ENCODE data around the gene ARRDC2.
"Not testable (repeated sequence)": the region's sequence is repeated elsewhere in the genome, so short reads cannot be mapped to it uniquely, and the experiment has no call there.

The ARRDC2 gene

DNA sequence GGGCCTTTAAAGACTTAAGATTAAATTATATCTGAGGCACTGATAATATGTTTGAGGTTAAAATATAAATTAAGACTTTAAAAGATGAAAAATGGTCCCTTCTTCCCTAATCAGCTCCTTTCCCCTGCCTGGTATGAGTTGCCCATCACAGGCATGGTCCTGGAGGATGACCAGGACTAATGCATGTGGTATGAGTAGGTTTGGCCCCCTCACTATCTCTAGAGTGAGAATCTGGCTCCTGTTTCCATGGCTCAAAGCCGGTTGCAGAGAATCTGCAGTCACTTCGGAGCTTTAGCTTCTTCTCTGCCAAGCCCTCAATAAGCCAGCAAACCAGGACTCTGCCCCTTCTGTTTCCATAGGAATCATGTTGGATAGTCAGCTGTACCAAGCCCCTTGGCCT lies 24.1 kb downstream of the ARRDC2 start:
- H3K36me3 ChIP-seq (ENCODE audit: control insufficient read depth in 1 of 2, insufficient read depth in 2 of 2, low read length in 2 of 2); H3K9ac ChIP-seq (ENCODE audit: low read length); H3K4me2 ChIP-seq (ENCODE audit: low read length); H2BK120ac ChIP-seq (ENCODE audit: insufficient read depth, low read length, poor library complexity); DNase-seq; H3K4me1 ChIP-seq (ENCODE audit: control insufficient read depth in 1 of 2, insufficient read depth in 2 of 2, low read length in 2 of 2); H3K27ac ChIP-seq (ENCODE audit: low read depth, low read length); H3K14ac ChIP-seq (ENCODE audit: low read length); H3K27me3 ChIP-seq (ENCODE audit: insufficient read depth, low read length); H3K9me3 ChIP-seq (ENCODE audit: insufficient read depth, low read depth, low read length); H3K79me1 ChIP-seq (ENCODE audit: low read length); H3K18ac ChIP-seq (ENCODE audit: low read length); H3K4me3 ChIP-seq (ENCODE audit: low read depth, low read length); H3K23ac ChIP-seq (ENCODE audit: low read length); H4K91ac ChIP-seq (ENCODE audit: low read depth, low read length); H3K79me2 ChIP-seq (ENCODE audit: control insufficient read depth, insufficient read depth, low read length, poor library complexity); H2BK5ac ChIP-seq (ENCODE audit: low read depth, low read length, poor library complexity); H4K12ac ChIP-seq (ENCODE audit: low read depth, low read length); H2AFZ ChIP-seq (ENCODE audit: insufficient read depth, low read length, poor library complexity); H2AK5ac ChIP-seq (ENCODE audit: low read length); H4K8ac ChIP-seq (ENCODE audit: low read depth, low read length); H3K4ac ChIP-seq (ENCODE audit: low read depth, low read length); H2BK12ac ChIP-seq (ENCODE audit: low read length): not testable (repeated sequence)
- whole genome bisulfite sequencing (ENCODE audit: extremely low coverage, insufficient coverage, insufficient read length): no CpG with 5 or more reads among the region's 2 CpGs

- no peaks in the 10 kb centered on the region for H3K79me1 ChIP-seq (ENCODE audit: low read length)
- no peak overlapping the region for H3K23ac ChIP-seq (ENCODE audit: low read length)
- H2BK5ac ChIP-seq (ENCODE audit: low read depth, low read length, poor library complexity): no peak overlapping the region
- no peaks in the 10 kb centered on the region for H3K27me3 ChIP-seq (ENCODE audit: insufficient read depth, low read length)
- H2BK120ac ChIP-seq (ENCODE audit: insufficient read depth, low read length, poor library complexity): no peak overlapping the region
- H3K4me1 ChIP-seq (ENCODE audit: control insufficient read depth in 1 of 2, insufficient read depth in 2 of 2, low read length in 2 of 2): no peaks in the 10 kb centered on the region
- H3K18ac ChIP-seq (ENCODE audit: low read length): no peak overlapping the region
- no CpG with 5 or more reads among the region's 2 CpGs for WGBS (ENCODE audit: extremely low coverage, insufficient coverage, insufficient read length)
- H2BK12ac ChIP-seq (ENCODE audit: low read length): no peak overlapping the region
- H3K9ac ChIP-seq (ENCODE audit: low read length): no peak overlapping the region
- H3K4ac ChIP-seq (ENCODE audit: low read depth, low read length): no peak overlapping the region
- no peak for DNase-seq
- peaks cover 2% of the 10 kb centered on the region for H3K9me3 ChIP-seq (ENCODE audit: insufficient read depth, low read depth, low read length)
- no peaks in the 10 kb centered on the region for H3K79me2 ChIP-seq (ENCODE audit: control insufficient read depth, insufficient read depth, low read length, poor library complexity)
- no peak overlapping the region for H4K91ac ChIP-seq (ENCODE audit: low read depth, low read length)
- H3K27ac ChIP-seq (ENCODE audit: low read depth, low read length): no peak overlapping the region
- H3K4me3 ChIP-seq (ENCODE audit: low read depth, low read length): no peak overlapping the region
- H3K36me3 ChIP-seq (ENCODE audit: control insufficient read depth in 1 of 2, insufficient read depth in 2 of 2, low read length in 2 of 2): no peaks in the 10 kb centered on the region
- H2AFZ ChIP-seq (ENCODE audit: insufficient read depth, low read length, poor library complexity): no peak overlapping the region
- H3K4me2 ChIP-seq (ENCODE audit: low read length): no peak overlapping the region
- H4K8ac ChIP-seq (ENCODE audit: low read depth, low read length): no peak overlapping the region
- H2AK5ac ChIP-seq (ENCODE audit: low read length): no peak overlapping the region
- H3K14ac ChIP-seq (ENCODE audit: low read length): no peak overlapping the region
- H4K12ac ChIP-seq (ENCODE audit: low read depth, low read length): no peak overlapping the region
These were observed 33.1 kb downstream of the ARRDC2 start for GRCh38 chr19:18041054-18041453.

GRCh38 chr19:18043676-18044075 lies 35.7 kb downstream of the ARRDC2 start:
- Histone ChIP-seq H3K27me3 (ENCODE audit: insufficient read depth, low read length) (no peaks in the 10 kb centered on the region), H3K18ac (ENCODE audit: low read length) (no peak overlapping the region), H2AK5ac (ENCODE audit: low read length) (no peak overlapping the region), H3K4me2 (ENCODE audit: low read length) (no peak overlapping the region), H3K14ac (ENCODE audit: low read length) (no peak overlapping the region), H3K9ac (ENCODE audit: low read length) (no peak overlapping the region), H4K12ac (ENCODE audit: low read depth, low read length) (no peak overlapping the region), H3K4me3 (ENCODE audit: low read depth, low read length) (no peak overlapping the region), H3K4ac (ENCODE audit: low read depth, low read length) (no peak overlapping the region), H3K79me2 (ENCODE audit: control insufficient read depth, insufficient read depth, low read length, poor library complexity) (no peaks in the 10 kb centered on the region), H2AFZ (ENCODE audit: insufficient read depth, low read length, poor library complexity) (no peak overlapping the region), H3K36me3 (ENCODE audit: control insufficient read depth in 1 of 2, insufficient read depth in 2 of 2, low read length in 2 of 2) (no peaks in the 10 kb centered on the region), H4K8ac (ENCODE audit: low read depth, low read length) (no peak overlapping the region), H3K23ac (ENCODE audit: low read length) (no peak overlapping the region), H2BK5ac (ENCODE audit: low read depth, low read length, poor library complexity) (no peak overlapping the region), H2BK120ac (ENCODE audit: insufficient read depth, low read length, poor library complexity) (no peak overlapping the region), H3K27ac (ENCODE audit: low read depth, low read length) (no peak overlapping the region), H3K4me1 (ENCODE audit: control insufficient read depth in 1 of 2, insufficient read depth in 2 of 2, low read length in 2 of 2) (no peaks in the 10 kb centered on the region), H3K79me1 (ENCODE audit: low read length) (no peaks in the 10 kb centered on the region), H3K9me3 (ENCODE audit: insufficient read depth, low read depth, low read length) (peaks cover 2% of the 10 kb centered on the region), H4K91ac (ENCODE audit: low read depth, low read length) (no peak overlapping the region), H2BK12ac (ENCODE audit: low read length) (no peak overlapping the region)
- no CpG with 5 or more reads among the region's 3 CpGs for WGBS (ENCODE audit: extremely low coverage, insufficient coverage, insufficient read length)
- DNase-seq: no peak

GRCh38 chr19:18044825-18045304 lies 36.9 kb downstream of the ARRDC2 start:
- no peak overlapping the region for H2BK12ac ChIP-seq (ENCODE audit: low read length)
- H2BK120ac ChIP-seq (ENCODE audit: insufficient read depth, low read length, poor library complexity): no peak overlapping the region
- no peak overlapping the region for H3K4me3 ChIP-seq (ENCODE audit: low read depth, low read length)
- H3K27ac ChIP-seq (ENCODE audit: low read depth, low read length): no peak overlapping the region
- H2AFZ ChIP-seq (ENCODE audit: insufficient read depth, low read length, poor library complexity): no peak overlapping the region
- no peak overlapping the region for H4K12ac ChIP-seq (ENCODE audit: low read depth, low read length)
- no peak overlapping the region for H3K18ac ChIP-seq (ENCODE audit: low read length)
- no peak overlapping the region for H4K8ac ChIP-seq (ENCODE audit: low read depth, low read length)
- H3K79me1 ChIP-seq (ENCODE audit: low read length): no peaks in the 10 kb centered on the region
- H3K36me3 ChIP-seq (ENCODE audit: control insufficient read depth in 1 of 2, insufficient read depth in 2 of 2, low read length in 2 of 2): no peaks in the 10 kb centered on the region
- no peak overlapping the region for H3K14ac ChIP-seq (ENCODE audit: low read length)
- peaks cover 2% of the 10 kb centered on the region for H3K9me3 ChIP-seq (ENCODE audit: insufficient read depth, low read depth, low read length)
- H3K23ac ChIP-seq (ENCODE audit: low read length): no peak overlapping the region
- DNase-seq: peak; percentile 32 to 59
- H3K4me1 ChIP-seq (ENCODE audit: control insufficient read depth in 1 of 2, insufficient read depth in 2 of 2, low read length in 2 of 2): no peaks in the 10 kb centered on the region
- no peak overlapping the region for H3K4ac ChIP-seq (ENCODE audit: low read depth, low read length)
- no peaks in the 10 kb centered on the region for H3K79me2 ChIP-seq (ENCODE audit: control insufficient read depth, insufficient read depth, low read length, poor library complexity)
- H2BK5ac ChIP-seq (ENCODE audit: low read depth, low read length, poor library complexity): no peak overlapping the region
- no peaks in the 10 kb centered on the region for H3K27me3 ChIP-seq (ENCODE audit: insufficient read depth, low read length)
- no peak overlapping the region for H4K91ac ChIP-seq (ENCODE audit: low read depth, low read length)
- no CpG with 5 or more reads among the region's 12 CpGs for WGBS (ENCODE audit: extremely low coverage, insufficient coverage, insufficient read length)
- no peak overlapping the region for H3K4me2 ChIP-seq (ENCODE audit: low read length)
- H2AK5ac ChIP-seq (ENCODE audit: low read length): no peak overlapping the region
- no peak overlapping the region for H3K9ac ChIP-seq (ENCODE audit: low read length)

Data from trophoblast cell (in vitro differentiated cells and primary cell).